GM19239 (cell line): Measurements from ENCODE around the gene SLC17A4.
A peak's percentile ranks its signal among the peaks of the same experiment; 100 is the strongest.

Experiments used
- DNase-seq: peaks from one replicate; pipeline ENCODE4 v3.0.0; 2011; ENCODE audit warnings: low spot score; ENCODE audit not compliant: insufficient read length
- FAIRE-seq: peaks from 2 replicates; lab custom pipeline; 2011; peaks lifted over from hg19 to GRCh38; lab: Jason Lieb, UNC

SLC17A4 gene, protein sequence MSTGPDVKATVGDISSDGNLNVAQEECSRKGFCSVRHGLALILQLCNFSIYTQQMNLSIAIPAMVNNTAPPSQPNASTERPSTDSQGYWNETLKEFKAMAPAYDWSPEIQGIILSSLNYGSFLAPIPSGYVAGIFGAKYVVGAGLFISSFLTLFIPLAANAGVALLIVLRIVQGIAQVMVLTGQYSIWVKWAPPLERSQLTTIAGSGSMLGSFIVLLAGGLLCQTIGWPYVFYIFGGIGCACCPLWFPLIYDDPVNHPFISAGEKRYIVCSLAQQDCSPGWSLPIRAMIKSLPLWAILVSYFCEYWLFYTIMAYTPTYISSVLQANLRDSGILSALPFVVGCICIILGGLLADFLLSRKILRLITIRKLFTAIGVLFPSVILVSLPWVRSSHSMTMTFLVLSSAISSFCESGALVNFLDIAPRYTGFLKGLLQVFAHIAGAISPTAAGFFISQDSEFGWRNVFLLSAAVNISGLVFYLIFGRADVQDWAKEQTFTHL

GRCh38 chr6:25754535-25754934, at the start of gene SLC17A4:
Gene SLC17A4 (plus strand): TSS chr6:25754742. CDS start chr6:25761963, 7,221 bp downstream.
- FAIRE-seq (no peak), DNase-seq (no peak)

DNA sequence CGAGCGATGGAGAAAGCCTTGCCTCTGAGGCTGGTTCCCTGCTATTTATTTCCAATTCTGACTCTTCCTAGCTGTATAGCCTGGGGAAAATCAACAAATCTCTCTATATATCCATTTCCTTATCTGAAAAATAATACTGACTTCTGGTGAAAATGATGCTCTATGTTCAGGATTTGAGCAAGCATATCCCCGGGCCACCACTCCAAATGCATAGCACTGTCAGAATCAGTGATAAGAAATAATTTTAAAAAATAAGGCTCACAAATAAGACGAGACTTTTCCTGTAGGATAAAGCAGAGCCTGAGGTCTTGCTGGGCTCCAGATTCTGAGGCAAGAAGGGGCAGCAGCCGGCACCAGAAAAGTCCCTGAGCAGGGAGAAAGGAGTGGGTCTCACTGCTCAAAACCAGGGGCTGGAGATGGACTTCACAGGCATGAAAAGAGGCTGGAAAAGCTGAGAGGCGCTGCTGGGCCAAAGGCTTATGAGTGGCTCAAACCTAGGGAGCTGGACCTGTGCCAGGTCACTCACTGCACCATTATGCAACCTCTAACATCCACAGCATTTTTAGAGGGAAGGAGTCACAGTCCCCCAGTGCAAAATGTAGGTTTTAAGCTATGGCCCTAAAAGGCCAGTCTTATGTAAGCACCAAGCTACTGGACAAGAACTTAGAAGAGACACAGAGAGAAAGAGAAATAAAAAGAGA, 48.1 kb upstream of the SLC17A4 start:
- no peak for DNase-seq
- FAIRE-seq: no peak

DNA sequence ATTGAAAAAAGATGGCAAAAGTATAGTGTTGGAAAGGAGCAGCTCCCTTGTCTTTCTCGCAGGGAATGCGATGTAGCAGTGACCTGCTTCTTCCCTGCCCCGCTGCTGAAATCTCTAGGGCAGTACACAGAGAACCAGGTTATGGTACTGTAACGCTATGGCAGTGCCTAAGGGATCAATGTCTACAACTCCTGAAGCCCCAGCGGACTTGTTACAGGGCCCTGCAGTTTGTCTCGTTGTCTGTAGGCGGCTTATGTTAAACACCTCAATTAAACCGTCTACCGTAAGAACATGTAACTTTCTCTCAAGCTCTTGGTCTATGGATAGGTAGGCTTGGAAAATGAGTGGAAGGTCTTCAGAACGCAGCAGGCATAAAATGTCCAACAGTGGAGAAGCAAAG, 44.8 kb upstream of the SLC17A4 start:
- FAIRE-seq: no peak
- DNase-seq: no peak

GRCh38 chr6:25710287-25710686, 44.3 kb upstream of the SLC17A4 start:
- no peak for DNase-seq
- no peak for FAIRE-seq

DNA sequence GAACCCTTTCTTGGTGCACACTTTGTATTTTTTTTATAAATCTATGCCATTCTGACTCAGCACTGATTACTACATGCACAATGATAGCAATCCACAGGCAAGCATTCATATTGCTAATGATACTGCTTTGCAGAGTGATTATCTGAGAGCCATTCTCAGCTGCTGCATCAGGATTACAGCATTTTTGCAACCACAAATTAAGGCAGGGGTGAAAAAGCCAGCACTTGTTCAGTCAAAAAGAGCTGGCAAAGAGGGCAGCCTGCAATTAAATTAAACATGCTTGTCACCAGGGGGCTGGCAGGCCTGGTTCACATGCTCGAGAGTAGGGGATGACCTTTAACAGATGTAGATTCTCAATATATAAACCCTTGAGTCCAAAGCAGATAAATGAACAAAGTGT, 40.7 kb upstream of the SLC17A4 start:
- FAIRE-seq: no peak
- DNase-seq: no peak

- DNase-seq (no peak), FAIRE-seq (no peak)
Measured at GRCh38 chr6:25714765-25715164, 39.8 kb upstream of the SLC17A4 start.

DNA sequence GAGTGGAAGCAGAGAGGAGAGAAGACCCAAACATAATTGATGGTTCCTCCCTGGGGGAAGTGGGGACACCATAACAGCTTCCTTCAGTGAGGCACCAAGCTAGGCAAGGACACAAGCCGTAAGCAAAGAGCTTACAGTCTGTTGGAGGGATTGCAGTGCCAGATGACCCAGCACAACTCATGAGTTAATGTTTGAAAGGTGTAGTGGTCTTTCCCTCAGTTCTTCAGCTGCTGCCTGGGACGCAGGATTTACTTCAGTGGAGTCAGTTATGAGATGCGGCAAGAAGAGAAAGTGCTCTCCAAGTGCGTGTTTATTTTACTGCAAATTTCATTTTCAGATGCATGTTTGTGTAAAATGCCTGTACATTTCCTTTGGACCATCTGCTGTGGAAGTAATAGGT, 38.7 kb upstream of the SLC17A4 start:
- FAIRE-seq (no peak), DNase-seq (no peak)

DNA sequence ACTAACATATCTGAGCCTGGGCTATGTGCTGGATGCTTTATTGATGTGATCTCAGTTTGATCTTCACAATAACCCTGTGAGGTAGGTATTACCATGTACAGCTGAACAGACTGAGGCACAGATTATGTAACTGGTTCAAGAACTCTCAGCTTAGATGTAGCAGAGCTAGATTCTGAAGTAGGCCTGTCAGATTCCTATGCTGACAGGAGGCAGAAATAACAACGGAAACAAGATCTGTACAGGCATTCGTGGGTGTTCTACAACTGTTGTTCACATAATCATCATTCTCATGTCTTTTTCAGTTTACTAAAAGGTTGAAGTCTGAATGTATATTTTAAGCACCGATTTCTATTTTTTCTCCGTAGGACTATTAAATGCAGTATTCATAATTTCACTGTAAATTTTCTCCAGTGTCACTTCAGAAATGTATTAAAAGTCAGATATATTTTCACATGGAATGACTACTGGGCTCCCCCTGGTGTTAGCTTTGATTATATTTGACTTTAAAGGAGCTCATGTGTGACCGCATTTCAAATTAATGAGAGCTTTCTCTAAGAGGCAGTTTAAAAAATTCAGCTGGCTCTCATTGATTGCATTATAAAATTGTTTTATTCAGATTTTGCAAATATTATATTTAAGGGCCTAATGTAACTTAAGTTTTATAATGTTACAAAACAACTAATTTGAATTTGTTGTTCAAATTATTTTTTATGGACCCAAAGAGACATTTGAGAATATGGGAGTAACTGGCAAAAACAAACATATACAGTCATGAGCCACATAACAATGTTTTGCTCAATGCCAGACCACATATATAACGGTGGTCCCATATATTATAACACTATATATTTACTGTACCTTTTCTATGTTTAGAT, 36.4 kb upstream of the SLC17A4 start:
- DNase-seq (no peak), FAIRE-seq (peak; percentile 65)

DNA sequence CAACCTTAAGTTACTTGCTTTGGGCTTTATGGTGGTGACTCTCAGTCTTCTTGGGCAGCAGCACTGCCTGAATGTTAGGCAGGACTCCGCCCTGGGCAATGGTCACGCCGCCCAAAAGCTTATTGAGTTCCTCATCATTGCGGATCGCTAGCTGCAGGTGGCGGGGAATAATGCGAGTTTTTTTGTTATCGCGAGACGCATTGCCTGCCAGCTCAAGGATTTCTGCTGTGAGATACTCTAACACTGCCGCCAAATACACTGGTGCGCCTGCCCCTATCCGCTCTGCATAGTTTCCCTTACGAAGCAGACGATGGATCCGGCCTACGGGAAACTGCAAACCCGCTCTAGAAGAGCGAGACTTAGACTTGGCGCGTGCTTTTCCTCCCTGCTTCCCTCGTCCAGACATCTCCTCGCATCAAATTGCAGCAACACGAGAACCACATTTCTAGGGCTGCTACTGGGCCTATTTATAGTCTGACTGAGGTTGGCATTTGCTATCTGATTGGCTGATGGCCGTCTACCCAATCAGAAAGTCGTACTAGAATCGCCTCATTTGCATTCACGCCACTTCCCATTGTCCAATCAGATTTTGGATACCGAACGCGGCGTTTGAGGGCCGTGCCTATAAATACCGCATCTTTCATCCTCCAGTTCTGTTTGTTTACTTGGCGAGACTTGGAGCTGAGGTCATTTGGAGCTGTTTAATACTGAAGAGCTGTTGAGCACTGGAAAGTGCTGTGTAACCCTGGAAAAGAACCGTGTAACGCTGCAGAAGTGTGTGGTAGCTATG, 28.2 kb upstream of the SLC17A4 start:
- no peak for DNase-seq
- no peak for FAIRE-seq

DNA sequence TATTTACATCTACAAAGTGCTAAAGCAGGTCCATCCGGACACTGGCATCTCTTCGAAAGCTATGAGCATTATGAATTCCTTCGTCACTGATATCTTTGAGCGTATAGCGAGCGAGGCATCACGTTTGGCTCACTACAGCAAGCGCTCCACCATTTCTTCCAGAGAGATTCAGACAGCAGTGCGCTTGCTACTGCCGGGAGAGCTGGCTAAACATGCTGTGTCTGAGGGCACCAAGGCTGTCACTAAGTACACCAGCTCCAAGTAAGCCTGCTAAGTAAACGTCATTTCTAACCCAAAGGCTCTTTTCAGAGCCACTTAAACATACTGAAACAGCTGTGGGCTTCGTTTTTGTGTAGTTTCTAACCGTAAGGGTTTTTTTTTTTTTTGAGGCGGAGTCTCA, 27.5 kb upstream of the SLC17A4 start:
- FAIRE-seq (no peak), DNase-seq (no peak)

GRCh38 chr6:25730907-25731306, 23.6 kb upstream of the SLC17A4 start:
- FAIRE-seq (no peak), DNase-seq (no peak)

- FAIRE-seq: no peak
- no peak for DNase-seq
Measured at GRCh38 chr6:25731721-25732120, 22.8 kb upstream of the SLC17A4 start.

- no peak for FAIRE-seq
- no peak for DNase-seq
Measured at GRCh38 chr6:25732468-25733198, 21.9 kb upstream of the SLC17A4 start.

- DNase-seq: no peak
- FAIRE-seq: no peak
Measured at GRCh38 chr6:25735261-25735660, 19.3 kb upstream of the SLC17A4 start.

GRCh38 chr6:25743868-25744267, 10.7 kb upstream of the SLC17A4 start:
- FAIRE-seq (no peak), DNase-seq (no peak)

GRCh38 chr6:25745836-25746235, 8.7 kb upstream of the SLC17A4 start:
- FAIRE-seq (no peak), DNase-seq (no peak)

DNA sequence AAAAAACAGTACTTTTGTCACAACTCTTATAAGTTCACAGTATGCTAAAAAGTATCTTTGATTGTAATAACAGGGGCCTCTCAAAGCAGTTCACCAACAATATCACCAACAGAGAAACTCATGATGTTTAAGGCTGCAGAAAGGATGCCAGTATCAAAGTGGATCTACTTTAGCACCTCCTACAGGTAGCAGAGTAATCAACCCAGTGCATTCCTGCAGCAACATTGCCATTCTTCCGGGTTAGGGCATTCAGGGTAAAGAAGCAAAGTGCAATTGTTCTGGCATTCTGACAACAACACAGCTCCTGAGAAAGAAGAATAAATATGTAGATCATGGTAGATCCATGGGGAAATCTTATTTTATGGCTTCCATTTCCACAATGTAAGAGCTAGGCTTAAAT, 7.6 kb upstream of the SLC17A4 start:
- no peak for FAIRE-seq
- no peak for DNase-seq

- no peak for FAIRE-seq
Measured at GRCh38 chr6:25747477-25747876, 7.1 kb upstream of the SLC17A4 start.

DNA sequence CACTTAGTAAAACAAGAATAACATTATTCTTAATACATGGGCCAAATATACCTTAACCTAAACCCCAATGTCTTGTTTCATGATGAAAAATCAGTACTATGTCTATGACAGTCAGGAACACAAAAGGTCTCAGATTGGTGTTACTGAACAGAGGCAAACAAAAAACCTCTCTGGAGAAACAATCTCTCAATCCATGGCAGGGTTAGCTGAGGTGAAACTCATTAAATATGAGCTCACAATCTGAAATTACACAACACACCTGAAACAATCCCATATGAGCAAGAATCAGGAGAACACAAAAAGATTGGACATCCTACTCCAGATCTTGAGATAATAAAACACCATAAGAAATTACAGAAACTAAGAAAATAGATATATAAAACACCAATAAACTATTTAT, 6.5 kb upstream of the SLC17A4 start:
- FAIRE-seq: no peak

More at GRCh38 chr6:25747477-25747876, 7.1 kb upstream of the SLC17A4 start:
- no peak for DNase-seq

More for the DNA sequence above, 6.5 kb upstream of the SLC17A4 start:
- DNase-seq: no peak
